Hippocampal formation (tissue), 2 donors: Measurements from ENCODE around the gene NPDC1.

ENCODE experiments used
- DNase-seq, 2 donors: peaks; one replicate each; lab custom pipeline; 2025; lab: John Stamatoyannopoulos, UW

The NPDC1 gene

GRCh38 chr9:137055385-137056364 is 9.7 kb upstream of the NPDC1 start:
- DNase-seq: peak; percentile 89 to 94

DNA sequence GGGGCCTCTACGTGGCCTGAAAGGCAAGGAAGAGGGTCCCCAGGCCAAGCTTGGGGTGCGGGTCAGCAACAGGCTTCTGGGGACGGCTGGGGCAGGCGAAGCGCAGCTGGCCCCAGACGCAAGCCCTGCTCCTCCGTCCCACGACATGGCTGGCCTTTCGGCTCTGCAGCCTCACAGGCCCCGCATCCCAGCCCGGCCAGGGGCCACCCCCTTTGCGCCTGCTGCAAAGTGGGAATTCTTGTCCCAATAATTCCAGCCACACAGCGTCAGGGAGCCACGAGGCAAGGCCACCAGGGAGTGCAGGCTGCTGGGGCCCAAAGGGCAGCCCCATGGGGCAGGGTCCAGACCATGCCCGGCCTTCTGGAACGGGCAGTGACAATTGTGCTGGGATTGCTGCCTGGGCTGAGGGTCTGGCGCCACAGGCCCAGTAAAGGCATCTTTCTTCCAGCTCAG is 9.0 kb upstream of the NPDC1 start:
- peak in 1 of 2 donors; percentile 61 for DNase-seq

DNA sequence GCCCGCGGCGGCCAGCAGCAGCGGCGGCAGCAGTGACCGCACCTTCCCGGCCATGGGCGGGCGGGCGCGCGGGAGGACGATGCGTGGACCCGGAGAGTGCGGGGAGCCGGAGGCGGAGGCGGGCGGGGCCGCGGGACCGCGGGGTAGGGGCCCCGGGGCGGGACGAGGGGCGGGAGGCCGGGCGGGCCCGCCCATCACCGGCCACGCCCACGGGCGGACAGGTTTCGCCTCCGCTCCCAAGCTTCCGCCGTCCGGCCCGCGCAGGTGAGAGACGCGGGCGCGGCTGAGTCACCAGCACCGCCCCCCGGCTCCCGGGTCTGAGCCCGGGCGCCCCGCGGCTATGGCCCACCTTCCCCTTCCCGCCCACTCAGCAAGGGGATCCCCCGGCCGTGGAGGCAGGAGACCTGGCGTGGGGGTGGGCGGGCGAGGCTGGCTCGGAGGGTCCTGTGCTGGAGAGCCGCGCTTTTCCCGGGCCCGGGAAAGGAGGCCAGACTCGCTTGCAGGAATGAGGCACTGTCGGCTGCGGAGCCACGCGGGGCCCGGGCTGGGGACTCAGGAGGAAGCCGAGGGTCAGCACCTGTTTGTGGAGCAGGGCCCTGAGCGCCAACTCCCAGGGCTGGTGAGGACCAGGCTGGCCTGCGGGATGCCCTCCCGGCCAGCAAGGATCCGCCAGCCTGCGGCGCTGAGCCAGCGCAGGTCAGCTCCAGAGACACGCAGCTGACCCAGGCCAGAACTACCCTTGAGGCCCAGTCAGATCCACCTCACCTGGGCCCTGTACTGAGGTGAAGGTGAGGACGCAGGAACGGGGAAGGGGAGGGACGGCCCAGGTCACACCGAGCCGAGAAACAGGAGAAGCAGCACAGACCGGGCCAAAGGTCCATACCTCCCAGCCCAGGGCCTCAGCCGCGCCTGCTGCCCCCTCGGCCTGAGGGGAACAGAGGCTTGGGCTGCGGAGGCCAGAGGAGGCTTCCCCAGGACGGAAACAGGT is 8.3 kb upstream of the NPDC1 start, which contains the start of gene ENTPD2:
Gene ENTPD2, minus strand, starts transcription at position 118 of the 988 bp plus-strand sequence. Its CDS starts 64 bp downstream, at position 54.
- DNase-seq: no peak

DNA sequence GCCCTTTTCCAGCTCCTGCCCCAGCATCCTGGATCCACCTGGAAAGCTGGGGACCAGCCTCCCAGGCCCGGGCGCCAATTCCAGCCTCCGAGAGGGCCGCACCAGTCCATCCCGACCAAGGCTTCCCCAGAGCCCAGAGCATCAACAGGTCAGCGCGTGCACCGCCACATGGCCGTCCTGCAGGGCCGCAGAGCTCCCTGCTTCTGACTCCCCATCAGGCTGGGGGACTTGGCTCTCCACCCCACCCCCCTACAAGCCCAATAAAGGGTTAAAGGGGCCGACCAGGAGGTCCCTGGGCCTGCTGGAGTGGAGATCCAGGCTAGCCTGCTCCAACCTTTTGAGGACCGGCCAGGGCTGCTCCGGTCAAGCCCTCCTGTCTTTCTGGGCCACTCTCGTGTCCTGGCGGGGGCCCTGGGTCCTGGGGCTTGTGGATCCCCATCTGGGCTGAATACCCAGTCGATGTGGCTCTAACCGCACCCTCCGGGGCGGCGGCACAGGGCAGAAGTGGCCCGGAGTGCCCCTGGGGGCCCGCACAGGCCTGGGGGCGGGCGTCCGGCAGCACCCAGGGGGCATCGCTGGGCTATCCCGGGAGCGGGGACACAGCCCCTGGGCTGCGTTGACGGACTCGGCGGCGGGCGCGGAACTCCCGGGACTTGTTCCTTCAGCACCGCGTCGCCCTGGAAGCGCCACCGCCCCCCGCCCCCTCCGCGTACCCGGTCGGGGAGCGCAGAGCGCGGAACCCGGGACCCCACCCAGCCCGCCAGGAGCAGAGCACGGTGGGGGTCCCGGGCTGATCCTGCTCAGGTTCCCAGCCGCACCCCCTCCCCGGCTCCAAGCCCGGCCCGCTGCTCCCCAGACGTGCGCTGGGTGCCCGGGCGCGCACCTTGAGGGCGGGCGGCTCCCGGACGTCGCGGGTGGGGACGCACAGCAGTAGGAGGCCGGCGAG is 7.3 kb upstream of the NPDC1 start:
- no peak for DNase-seq

GRCh38 chr9:137052293-137052692 is 6.3 kb upstream of the NPDC1 start:
- no peak for DNase-seq

GRCh38 chr9:137051145-137051724 is 5.3 kb upstream of the NPDC1 start:
- no peak for DNase-seq

GRCh38 chr9:137050570-137050969 is 4.6 kb upstream of the NPDC1 start:
- DNase-seq: no peak

- peak in 1 of 2 donors; percentile 45 for DNase-seq
Measured at GRCh38 chr9:137049544-137050449, 3.8 kb upstream of the NPDC1 start.

DNA sequence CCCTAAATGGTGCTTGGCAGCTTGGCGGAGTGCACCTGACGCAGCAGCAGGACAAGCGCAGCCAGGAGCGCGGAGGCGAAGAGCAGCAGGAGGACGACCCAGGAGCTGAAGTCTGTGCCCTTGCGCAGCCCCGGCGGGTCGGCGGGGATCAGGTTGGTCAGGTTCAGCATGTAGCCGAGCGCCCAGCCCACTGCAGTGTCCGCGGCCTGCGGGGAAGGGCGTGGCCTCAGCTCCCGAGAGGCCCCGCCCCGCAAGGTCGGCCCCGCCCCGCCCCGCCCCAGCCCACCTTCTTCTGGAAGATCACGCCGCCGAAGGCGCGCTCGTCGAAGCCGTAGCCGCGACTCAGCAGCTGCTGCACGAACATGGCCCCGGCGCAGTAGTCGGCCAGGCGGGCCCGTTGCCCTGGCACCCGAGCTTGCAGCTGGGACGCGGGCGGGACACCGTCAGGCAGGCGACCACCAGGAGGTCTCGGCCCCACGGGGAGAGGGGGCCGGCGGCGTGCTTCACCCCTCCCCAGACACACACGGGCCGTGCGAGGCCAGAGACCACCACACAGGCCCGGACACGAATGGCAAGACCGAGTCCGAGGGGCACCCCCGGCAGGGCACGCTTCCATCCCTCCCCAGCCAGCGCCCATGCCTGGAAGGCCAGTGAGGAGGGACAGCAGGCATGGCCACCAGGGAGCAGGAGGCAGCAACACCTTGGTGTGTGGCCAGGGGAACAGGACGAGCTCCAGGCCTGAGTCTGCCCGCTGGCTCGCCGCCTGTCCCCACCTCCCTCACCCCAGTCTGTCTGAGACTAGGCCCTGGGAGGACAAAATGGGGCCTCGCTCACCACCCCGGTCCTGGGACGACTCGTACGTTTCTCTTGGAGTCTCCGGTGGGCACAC is 2.9 kb upstream of the NPDC1 start:
- no peak for DNase-seq

GRCh38 chr9:137045294-137046087 is 486 bp downstream of the NPDC1 start:
- peak in 1 of 2 donors; percentile 30 for DNase-seq

- no peak for DNase-seq
Measured at GRCh38 chr9:137044502-137045177, 1.3 kb downstream of the NPDC1 start.

- no peak for DNase-seq
Measured at GRCh38 chr9:137044037-137044436, 1.9 kb downstream of the NPDC1 start.

DNA sequence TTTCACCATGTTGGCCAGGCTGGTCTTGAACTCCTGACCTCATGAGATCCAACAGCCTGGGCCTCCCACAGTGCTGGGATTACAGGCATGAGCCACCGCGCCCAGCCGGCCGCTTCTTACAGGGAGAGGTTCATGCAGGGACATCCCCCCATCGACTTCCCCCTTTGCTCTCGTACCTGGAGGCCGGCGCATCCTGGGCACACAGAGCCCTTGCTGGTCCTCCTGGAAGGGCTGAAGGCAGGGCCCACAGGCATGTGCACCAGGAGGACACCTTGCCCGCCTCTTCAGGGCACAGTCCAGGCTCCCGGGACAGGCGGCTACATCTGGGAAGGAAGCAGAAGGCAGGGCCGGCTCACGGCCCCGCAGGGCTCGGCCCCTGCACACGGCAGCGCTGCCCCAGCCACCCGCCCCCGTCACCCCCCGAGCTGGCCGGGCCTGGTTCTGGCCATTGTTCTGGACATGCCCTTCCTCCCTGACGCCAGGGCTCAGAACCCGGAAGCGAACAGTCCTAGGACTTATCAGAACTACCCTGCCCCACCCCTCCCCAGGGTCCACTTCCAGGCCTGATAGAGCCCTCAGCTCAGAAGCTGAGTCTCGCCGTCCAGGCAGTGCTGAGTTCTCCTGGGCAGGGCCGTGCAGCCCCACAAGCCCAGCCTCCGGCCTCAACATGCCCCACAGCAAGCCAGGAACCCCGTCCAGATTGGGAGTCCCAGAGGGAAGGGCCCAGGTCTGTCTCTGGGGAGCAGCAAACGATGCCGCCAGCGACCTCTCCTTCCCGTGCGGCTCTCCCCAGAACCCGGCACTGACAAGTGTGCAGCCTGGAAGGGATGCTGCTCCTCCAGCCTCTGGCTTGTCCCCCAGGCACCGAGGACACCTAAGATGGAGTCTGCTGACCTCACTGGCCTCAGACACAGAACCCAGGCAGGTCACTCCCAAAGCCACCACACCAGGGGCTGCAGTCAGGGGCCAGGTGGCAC is 2.9 kb downstream of the NPDC1 start:
- no peak for DNase-seq

DNA sequence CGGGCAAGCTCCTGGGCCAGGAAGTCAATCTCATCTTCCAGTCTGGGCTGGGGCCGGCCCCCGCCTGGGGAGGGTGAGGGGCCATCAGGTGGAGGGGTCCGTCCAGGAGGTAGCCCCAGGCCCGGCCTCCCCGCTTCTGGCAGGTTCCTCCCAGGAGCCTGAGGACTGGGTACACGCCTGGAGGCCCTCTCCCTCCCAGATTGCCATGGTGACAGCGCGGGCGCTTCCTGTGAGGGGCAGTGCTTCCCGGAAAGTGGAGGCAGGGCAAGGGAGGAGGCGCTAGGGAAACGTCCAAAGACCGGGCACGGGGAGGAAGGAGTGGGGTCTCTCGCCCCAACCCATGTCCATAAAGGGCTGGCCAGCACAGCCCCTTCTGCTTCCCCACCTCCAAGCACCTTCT is 4.9 kb downstream of the NPDC1 start:
- DNase-seq: no peak

GRCh38 chr9:137040568-137040967 is 5.4 kb downstream of the NPDC1 start:
- no peak for DNase-seq
